Keratinocyte (primary cell): ENCODE measurements around the gene NES. TPM values are rescaled to one million over a fixed set of nuclear protein-coding genes. Genes with fewer than 3 reads are reported as not detected.
A peak's percentile ranks its signal among the peaks of the same experiment; 100 is the strongest.

Experiments used
- DNase-seq: peaks from one replicate; pipeline ENCODE4 v3.0.0-alpha.2; 2011; ENCODE audit warnings: low read depth, missing footprints, low spot score
- FAIRE-seq: peaks from 2 replicates; lab custom pipeline; 2011; peaks lifted over from hg19 to GRCh38; lab: Jason Lieb, UNC
- H2AFZ ChIP-seq: 2 replicates; pipeline ENCODE4 v1.6.0; 2012; ENCODE audit warnings: low read length, control low read depth, inconsistent platforms; ENCODE audit not compliant: control insufficient read depth
- H3K27ac ChIP-seq: 2 replicates; pipeline ENCODE4 v1.5.1; 2011; ENCODE audit warnings: low read length; ENCODE audit not compliant: control insufficient read depth, insufficient read depth
- H3K27me3 ChIP-seq: 3 replicates; pipeline ENCODE4 v1.6.0; 2011; ENCODE audit warnings: low read length; ENCODE audit not compliant: control insufficient read depth, insufficient read depth; ENCODE audit errors: extremely low read depth
- H3K36me3 ChIP-seq, 2 experiments: 2 replicates in 1 of 2; 3 replicates in 1 of 2; pipeline ENCODE4 v1.5.1; 2011; ENCODE audit warnings: low read length in 2 of 2, mild to moderate bottlenecking in 1 of 2; ENCODE audit not compliant: control insufficient read depth in 2 of 2, insufficient read depth in 2 of 2; ENCODE audit errors: extremely low read depth in 1 of 2
- H3K4me1 ChIP-seq: 3 replicates; pipeline ENCODE4 v1.5.1; 2011; ENCODE audit warnings: low read length; ENCODE audit not compliant: control insufficient read depth, insufficient read depth; ENCODE audit errors: extremely low read depth
- H3K4me2 ChIP-seq: 3 replicates; pipeline ENCODE4 v1.6.0; 2011; ENCODE audit warnings: low read depth, low read length; ENCODE audit not compliant: control insufficient read depth, insufficient read depth; ENCODE audit errors: extremely low read depth
- H3K4me3 ChIP-seq, 3 experiments: fragments of 200-600 bp in 1 of 3; sonication (generic) in 1 of 3; 2 replicates in 2 of 3; 3 replicates in 1 of 3; pipeline ENCODE4 v1.5.1; 2011 to 2016; ENCODE audit warnings: low read length in 3 of 3, mild to moderate bottlenecking in 3 of 3, control low read depth in 2 of 3, inconsistent platforms in 1 of 3, low read depth in 1 of 3, mixed read lengths in 1 of 3, mixed run types in 1 of 3, moderate library complexity in 1 of 3; ENCODE audit not compliant: control insufficient read depth in 2 of 3, insufficient read depth in 2 of 3; ENCODE audit errors: extremely low read depth in 1 of 3
- H3K79me2 ChIP-seq: 2 replicates; pipeline ENCODE4 v1.6.0; 2012; ENCODE audit warnings: low read length; ENCODE audit not compliant: control insufficient read depth, insufficient read depth
- H3K9ac ChIP-seq: 3 replicates; pipeline ENCODE4 v1.6.0; 2011; ENCODE audit warnings: low read length; ENCODE audit not compliant: control insufficient read depth, insufficient read depth; ENCODE audit errors: extremely low read depth
- H3K9me1 ChIP-seq: 3 replicates; pipeline ENCODE4 v1.6.0; 2011; ENCODE audit warnings: low read length; ENCODE audit not compliant: control insufficient read depth, insufficient read depth; ENCODE audit errors: extremely low read depth
- H3K9me3 ChIP-seq: 2 replicates; pipeline ENCODE4 v1.5.1; 2012; ENCODE audit warnings: low read depth, low read length; ENCODE audit not compliant: control insufficient read depth
- H4K20me1 ChIP-seq: 3 replicates; pipeline ENCODE4 v1.6.0; 2011; ENCODE audit warnings: low read length; ENCODE audit not compliant: control insufficient read depth, insufficient read depth; ENCODE audit errors: extremely low read depth
- CTCF ChIP-seq, 3 experiments: IDR thresholded peaks in 1 of 3; conservative IDR thresholded peaks in 1 of 3; optimal IDR thresholded peaks in 1 of 3; 2 replicates in 2 of 3; 3 replicates in 1 of 3; pipeline versions ENCODE3 to v1.5.1; 2011; ENCODE audit warnings: low read length in 3 of 3, mild to moderate bottlenecking in 3 of 3, moderate library complexity in 2 of 3, control low read depth in 1 of 3, inconsistent platforms in 1 of 3; ENCODE audit not compliant: insufficient read depth in 2 of 3; ENCODE audit errors: extremely low read depth in 1 of 3
- EZH2 ChIP-seq: IDR thresholded peaks from one replicate; pipeline ENCODE4 v1.6.1; 2012; ENCODE audit warnings: inconsistent platforms, mild to moderate bottlenecking, low read length, moderate library complexity
- dilution Hi-C: fragments of 300-500 bp; cut with MboI; formaldehyde crosslinking; loops from one replicate; pipeline ENCODE4 v1.7.0; 2020; ENCODE audit warnings: low sequenced_read_pairs; ENCODE audit not compliant: extremely low pct_ligation_motif_present
- polyA plus RNA-seq, 5 experiments: library from polyadenylated mRNA; depleted of rRNA in 3 of 5; stranded (reverse) in 3 of 5; stranded (forward) in 1 of 5; unstranded in 1 of 5; fragments of >200 nt; gene quantifications; 1 replicate in 1 of 5; 2 replicates in 3 of 5; 3 replicates in 1 of 5; pipeline versions ENCODE4 v1.2.1 to v1.2.3, GENCODE V29; 2011 to 2012; ENCODE audit warnings: missing spikeins in 2 of 5, low read depth in 1 of 5, low replicate concordance in 1 of 5

NES gene
- polyA plus RNA-seq, 1 donor (not counting 4 experiments of a cell fraction or from before 2014, with no cell fraction given) = not detected

- H3K4me2 ChIP-seq = peak overlapping the region; percentile 89
- H2AFZ ChIP-seq = no peak overlapping the region
- FAIRE-seq = no peak
- no peak overlapping the region for H3K27ac ChIP-seq
- no peak for DNase-seq
- peak overlapping the region; percentile 31 to 51 (median 50) for H3K4me3 ChIP-seq
- peaks cover 27% of the 10 kb centered on the region for H3K4me1 ChIP-seq
- H3K79me2 ChIP-seq = no peaks in the 10 kb centered on the region
- dilution Hi-C loops = no loop called here
- peaks cover 20% of the 10 kb centered on the region for H3K27me3 ChIP-seq
- no peaks in the 10 kb centered on the region for H4K20me1 ChIP-seq
- H3K9me1 ChIP-seq = no peaks in the 10 kb centered on the region
- H3K9me3 ChIP-seq = no peaks in the 10 kb centered on the region
- no peaks in the 10 kb centered on the region for H3K36me3 ChIP-seq
- TF ChIP-seq CTCF (optimal IDR thresholded peaks at IDR 0.05 in 1 of 3, IDR thresholded peaks at IDR 0.05 in 1 of 3, conservative IDR thresholded peaks at IDR 0.05 in 1 of 3; ENCODE audit: extremely low read depth in 1 of 3, insufficient read depth in 2 of 3, low read length in 3 of 3) (peak in 1 of 3 experiments; percentile 3), EZH2 (no peak)
- H3K9ac ChIP-seq = peak overlapping the region; percentile 28
These were observed 27.7 kb upstream of the NES start for GRCh38 chr1:156704930-156705320.

GRCh38 chr1:156704166-156704711, 27.0 kb upstream of the NES start:
- H2AFZ ChIP-seq = no peak overlapping the region
- peaks cover 20% of the 10 kb centered on the region for H3K27me3 ChIP-seq
- peaks cover 20% of the 10 kb centered on the region for H3K4me1 ChIP-seq
- H3K4me2 ChIP-seq = no peak overlapping the region
- no peaks in the 10 kb centered on the region for H3K9me1 ChIP-seq
- no peak overlapping the region for H3K27ac ChIP-seq
- H3K36me3 ChIP-seq = no peaks in the 10 kb centered on the region
- no peaks in the 10 kb centered on the region for H3K9me3 ChIP-seq
- H3K9ac ChIP-seq = no peak overlapping the region
- no peak for DNase-seq
- no peaks in the 10 kb centered on the region for H4K20me1 ChIP-seq
- dilution Hi-C loops = no loop called here
- no peak for TF ChIP-seq EZH2
- no peak for TF ChIP-seq CTCF (optimal IDR thresholded peaks at IDR 0.05 in 1 of 3, IDR thresholded peaks at IDR 0.05 in 1 of 3, conservative IDR thresholded peaks at IDR 0.05 in 1 of 3; ENCODE audit: extremely low read depth in 1 of 3, insufficient read depth in 2 of 3, low read length in 3 of 3)
- peak overlapping the region in 1 of 3 experiments; percentile 31 for H3K4me3 ChIP-seq
- no peaks in the 10 kb centered on the region for H3K79me2 ChIP-seq
- no peak for FAIRE-seq
